H9 (cell line): Measurements from ENCODE around the gene SIGLEC14. TPM values are rescaled to one million over a fixed set of nuclear protein-coding genes. Genes with fewer than 3 reads are reported as not detected.

ENCODE experiments used
- DNase-seq: peaks from one replicate; pipeline ENCODE4 v3.0.0-alpha.2; 2017
- H2AFZ ChIP-seq: one replicate; pipeline ENCODE4 v1.6.1; 2013; ENCODE audit warnings: mild to moderate bottlenecking, low read length, control low read depth, moderate library complexity
- H2AK5ac ChIP-seq: 2 replicates; pipeline ENCODE4 v1.6.1; 2013; ENCODE audit warnings: low read length, control low read depth, mixed read lengths; ENCODE audit not compliant: insufficient read length
- H2BK120ac ChIP-seq: one replicate; pipeline ENCODE4 v1.6.1; 2013; ENCODE audit warnings: low read depth, mild to moderate bottlenecking, low read length, control low read depth, inconsistent platforms; ENCODE audit not compliant: poor library complexity, severe bottlenecking
- H2BK12ac ChIP-seq: 2 replicates; pipeline ENCODE4 v1.6.1; 2013; ENCODE audit warnings: low read length, control low read depth, mixed read lengths, low read depth; ENCODE audit not compliant: insufficient read length
- H2BK15ac ChIP-seq: 2 replicates; pipeline ENCODE4 v1.6.1; 2013; ENCODE audit warnings: low read depth, low read length, control low read depth
- H2BK20ac ChIP-seq: one replicate; pipeline ENCODE4 v1.6.1; 2013; ENCODE audit warnings: low read depth, mild to moderate bottlenecking, low read length, control low read depth, inconsistent platforms; ENCODE audit not compliant: poor library complexity, severe bottlenecking
- H2BK5ac ChIP-seq: 2 replicates; pipeline ENCODE4 v1.6.1; 2013; ENCODE audit warnings: low read length, control low read depth, mixed read lengths; ENCODE audit not compliant: insufficient read length
- H3K14ac ChIP-seq: 2 replicates; pipeline ENCODE4 v1.6.1; 2013; ENCODE audit warnings: low read length, control low read depth; ENCODE audit not compliant: insufficient read depth
- H3K18ac ChIP-seq: 2 replicates; pipeline ENCODE4 v1.6.1; 2013; ENCODE audit warnings: low read depth, mild to moderate bottlenecking, mixed read lengths, low read length, control low read depth; ENCODE audit not compliant: insufficient read length
- H3K23ac ChIP-seq: 2 replicates; pipeline ENCODE4 v1.6.1; 2013; ENCODE audit warnings: low read length, control low read depth, mixed read lengths, low read depth; ENCODE audit not compliant: insufficient read length
- H3K23me2 ChIP-seq: 2 replicates; pipeline ENCODE4 v1.6.1; 2013; ENCODE audit warnings: low read depth, mild to moderate bottlenecking, mixed read lengths, low read length, control low read depth; ENCODE audit not compliant: insufficient read length, poor library complexity, severe bottlenecking
- H3K27ac ChIP-seq: 2 replicates; pipeline ENCODE4 v1.5.1; 2013; ENCODE audit warnings: low read length, control low read depth, mixed read lengths, low read depth; ENCODE audit not compliant: insufficient read length
- H3K27me3 ChIP-seq: 2 replicates; pipeline ENCODE4 v1.6.1; 2013; ENCODE audit warnings: low read length, control low read depth, inconsistent platforms; ENCODE audit not compliant: insufficient read depth
- H3K4ac ChIP-seq: 2 replicates; pipeline ENCODE4 v1.6.1; 2013; ENCODE audit warnings: low read depth, mild to moderate bottlenecking, control low read depth, inconsistent platforms, low read length, moderate library complexity
- H3K4me1 ChIP-seq: 2 replicates; pipeline ENCODE4 v1.6.1; 2013; ENCODE audit warnings: low read length, control low read depth, inconsistent platforms; ENCODE audit not compliant: insufficient read depth
- H3K4me2 ChIP-seq: 2 replicates; pipeline ENCODE4 v1.6.1; 2013; ENCODE audit warnings: low read length, control low read depth, mixed read lengths; ENCODE audit not compliant: insufficient read length, insufficient read depth
- H3K56ac ChIP-seq: 2 replicates; pipeline ENCODE4 v1.6.1; 2013; ENCODE audit warnings: low read depth, mild to moderate bottlenecking, mixed read lengths, low read length, control low read depth; ENCODE audit not compliant: insufficient read length
- H3K79me1 ChIP-seq: 2 replicates; pipeline ENCODE4 v1.6.1; 2013; ENCODE audit warnings: low read depth, mild to moderate bottlenecking, moderate library complexity, low read length, control low read depth, inconsistent platforms; ENCODE audit not compliant: insufficient read depth, poor library complexity, severe bottlenecking
- H3K79me2 ChIP-seq: 2 replicates; pipeline ENCODE4 v1.6.1; 2013; ENCODE audit warnings: low read length, control low read depth, inconsistent platforms; ENCODE audit not compliant: insufficient read depth
- H3K9ac ChIP-seq: 2 replicates; pipeline ENCODE4 v1.6.1; 2013; ENCODE audit warnings: low read length, control low read depth, mixed read lengths; ENCODE audit not compliant: insufficient read length; ENCODE audit errors: extremely low read depth
- H3K9me3 ChIP-seq: one replicate; pipeline ENCODE4 v1.6.1; 2013; ENCODE audit warnings: low read depth, low read length, inconsistent platforms; ENCODE audit not compliant: control insufficient read depth
- H3T11ph ChIP-seq: one replicate; pipeline ENCODE4 v1.6.1; 2013; ENCODE audit warnings: mild to moderate bottlenecking, low read length, control low read depth, inconsistent platforms
- H4K20me1 ChIP-seq: one replicate; pipeline ENCODE4 v1.6.1; 2013; ENCODE audit not compliant: control insufficient read depth, insufficient read length, insufficient read depth
- H4K5ac ChIP-seq: 2 replicates; pipeline ENCODE4 v1.6.1; 2013; ENCODE audit warnings: low read depth, mild to moderate bottlenecking, mixed read lengths, low read length, control low read depth; ENCODE audit not compliant: insufficient read length
- H4K8ac ChIP-seq: replicated peaks from 2 replicates; pipeline ENCODE4 v1.6.1; 2013; ENCODE audit warnings: low read length, control low read depth, mixed read lengths, low read depth; ENCODE audit not compliant: insufficient read length
- H4K91ac ChIP-seq: 2 replicates; pipeline ENCODE4 v1.6.1; 2013; ENCODE audit warnings: low read depth, mild to moderate bottlenecking, moderate library complexity, mixed read lengths, low read length, control low read depth; ENCODE audit not compliant: insufficient read length
- H3K27ac Mint-ChIP-seq, 3 experiments: 2 replicates in 2 of 3; 3 replicates in 1 of 3; pipeline ENCODE4 v1.8.0; 2020 to 2021; ENCODE audit warnings: mixed read lengths in 3 of 3, mild to moderate bottlenecking in 1 of 3, moderate library complexity in 1 of 3
- H3K27me3 Mint-ChIP-seq: 2 replicates; pipeline ENCODE4 v1.8.0; 2021; ENCODE audit warnings: low read depth, mild to moderate bottlenecking, moderate library complexity, mixed read lengths
- H3K36me3 Mint-ChIP-seq, 3 experiments: 2 replicates in 2 of 3; 3 replicates in 1 of 3; pipeline ENCODE4 v1.8.0; 2020 to 2021; ENCODE audit warnings: low read depth in 3 of 3, mixed read lengths in 3 of 3; ENCODE audit not compliant: insufficient read depth in 1 of 3
- H3K4me1 Mint-ChIP-seq, 2 experiments: 2 replicates each; pipeline ENCODE4 v1.8.0; 2020; ENCODE audit warnings: mixed read lengths in 2 of 2
- H3K4me3 Mint-ChIP-seq, 2 experiments: 2 replicates in 1 of 2; 3 replicates in 1 of 2; pipeline ENCODE4 v1.8.0; 2020 to 2021; ENCODE audit warnings: mild to moderate bottlenecking in 2 of 2, mixed read lengths in 2 of 2, moderate library complexity in 1 of 2
- H3K9me3 Mint-ChIP-seq, 2 experiments: 2 replicates in 1 of 2; 3 replicates in 1 of 2; pipeline ENCODE4 v1.8.0; 2020; ENCODE audit warnings: mild to moderate bottlenecking in 2 of 2, mixed read lengths in 2 of 2, moderate library complexity in 1 of 2
- WGBS: extraction: QIAGEN DNeasy Blood & Tissue Kit; methylation state at CpG from one replicate; pipeline ENCODE4 v1.1.7; 2013; ENCODE audit warnings: missing lambda C conversion rate, low lambda C conversion rate, mixed read lengths; ENCODE audit not compliant: insufficient read length; ENCODE audit errors: extremely low coverage; 5-methylcytosine and 5-hydroxymethylcytosine counted together
- total RNA-seq: library from RNA; stranded (reverse); gene quantifications from 2 replicates; pipeline ENCODE4 v1.2.1, GENCODE V29; 2021
- TF ChIP-seq, protein P1 (sequence below): fragments of 200-600 bp; sonication (generic); conservative IDR thresholded peaks from 3 replicates; pipeline ENCODE4 v1.8.0; 2021; ENCODE audit warnings: antibody characterized with exemption, mild to moderate bottlenecking

The SIGLEC14 gene
- total RNA-seq, 1 experiment from 2014 or later = not detected

- Histone ChIP-seq H2BK15ac (no peak overlapping the region), H3K27ac (no peak overlapping the region), H3K9ac (no peak overlapping the region), H3K27me3 (no peaks in the 10 kb centered on the region), H2BK5ac (no peak overlapping the region), H3T11ph (no peak overlapping the region), H2AFZ (no peak overlapping the region), H4K5ac (no peak overlapping the region), H3K4ac (no peak overlapping the region), H4K20me1 (no peaks in the 10 kb centered on the region), H3K23me2 (no peaks in the 10 kb centered on the region), H2AK5ac (no peak overlapping the region), H4K8ac (no peak overlapping the region), H4K91ac (no peak overlapping the region), H3K79me1 (no peaks in the 10 kb centered on the region), H3K4me1 (no peaks in the 10 kb centered on the region; the same call in 1 of the 2 replicates), H3K4me2 (no peak overlapping the region), H3K56ac (no peak overlapping the region), H2BK12ac (no peak overlapping the region), H2BK20ac (no peak overlapping the region), H3K14ac (no peak overlapping the region), H3K9me3 (no peaks in the 10 kb centered on the region), H3K18ac (no peak overlapping the region), H2BK120ac (no peak overlapping the region), H3K23ac (no peak overlapping the region), H3K79me2 (no peaks in the 10 kb centered on the region)
- no CpG with 5 or more reads among the region's 6 CpGs for WGBS
- Mint-ChIP-seq H3K4me1 (no peaks in the 10 kb centered on the region), H3K27ac (no peak overlapping the region), H3K36me3 (peaks cover 0 to 8% (median 0%) of the 10 kb centered on the region in 3 experiments; a peak in 1 of 7 replicates), H3K4me3 (no peak overlapping the region), H3K27me3 (peaks cover 29% of the 10 kb centered on the region), H3K9me3 (peaks cover 49 to 84% of the 10 kb centered on the region in 2 experiments)
- no peak for DNase-seq
- TF ChIP-seq, protein P1, sequence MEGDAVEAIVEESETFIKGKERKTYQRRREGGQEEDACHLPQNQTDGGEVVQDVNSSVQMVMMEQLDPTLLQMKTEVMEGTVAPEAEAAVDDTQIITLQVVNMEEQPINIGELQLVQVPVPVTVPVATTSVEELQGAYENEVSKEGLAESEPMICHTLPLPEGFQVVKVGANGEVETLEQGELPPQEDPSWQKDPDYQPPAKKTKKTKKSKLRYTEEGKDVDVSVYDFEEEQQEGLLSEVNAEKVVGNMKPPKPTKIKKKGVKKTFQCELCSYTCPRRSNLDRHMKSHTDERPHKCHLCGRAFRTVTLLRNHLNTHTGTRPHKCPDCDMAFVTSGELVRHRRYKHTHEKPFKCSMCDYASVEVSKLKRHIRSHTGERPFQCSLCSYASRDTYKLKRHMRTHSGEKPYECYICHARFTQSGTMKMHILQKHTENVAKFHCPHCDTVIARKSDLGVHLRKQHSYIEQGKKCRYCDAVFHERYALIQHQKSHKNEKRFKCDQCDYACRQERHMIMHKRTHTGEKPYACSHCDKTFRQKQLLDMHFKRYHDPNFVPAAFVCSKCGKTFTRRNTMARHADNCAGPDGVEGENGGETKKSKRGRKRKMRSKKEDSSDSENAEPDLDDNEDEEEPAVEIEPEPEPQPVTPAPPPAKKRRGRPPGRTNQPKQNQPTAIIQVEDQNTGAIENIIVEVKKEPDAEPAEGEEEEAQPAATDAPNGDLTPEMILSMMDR = no peak
Measured at GRCh38 chr19:51607077-51607476, 39.5 kb downstream of the SIGLEC14 start.
